Midbrain (tissue), 1 donor: ENCODE data around the gene GCLC.

Experiments
- DNase-seq: peaks from one replicate; lab custom pipeline; 2025; lab: John Stamatoyannopoulos, UW

GCLC gene

GRCh38 chr6:53524455-53524815 is 20.5 kb downstream of the GCLC start:
- no peak for DNase-seq

- DNase-seq, result no peak
These were observed 21.1 kb downstream of the GCLC start for GRCh38 chr6:53523511-53524454.

GRCh38 chr6:53520320-53520928 is 24.5 kb downstream of the GCLC start:
- no peak for DNase-seq

DNA sequence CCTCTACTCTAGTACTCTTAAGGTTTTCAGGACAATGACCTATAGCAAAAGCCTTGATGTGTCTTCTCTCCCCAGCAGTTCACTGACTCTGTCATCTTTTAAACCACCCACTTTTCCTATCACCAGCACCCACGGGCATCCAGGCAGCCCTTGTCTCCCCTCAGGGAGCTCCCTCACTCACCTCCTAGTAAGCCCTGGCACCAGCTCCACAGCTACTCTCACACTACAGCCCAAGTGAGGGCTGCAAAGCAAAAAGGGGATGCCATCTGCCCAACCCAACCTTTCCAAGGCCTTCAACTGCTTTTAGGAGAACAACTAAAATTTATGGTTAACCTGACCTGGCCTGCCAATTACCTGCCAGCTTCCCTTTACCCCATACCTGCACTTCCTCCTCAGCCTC is 26.0 kb downstream of the GCLC start:
- DNase-seq, result no peak

DNA sequence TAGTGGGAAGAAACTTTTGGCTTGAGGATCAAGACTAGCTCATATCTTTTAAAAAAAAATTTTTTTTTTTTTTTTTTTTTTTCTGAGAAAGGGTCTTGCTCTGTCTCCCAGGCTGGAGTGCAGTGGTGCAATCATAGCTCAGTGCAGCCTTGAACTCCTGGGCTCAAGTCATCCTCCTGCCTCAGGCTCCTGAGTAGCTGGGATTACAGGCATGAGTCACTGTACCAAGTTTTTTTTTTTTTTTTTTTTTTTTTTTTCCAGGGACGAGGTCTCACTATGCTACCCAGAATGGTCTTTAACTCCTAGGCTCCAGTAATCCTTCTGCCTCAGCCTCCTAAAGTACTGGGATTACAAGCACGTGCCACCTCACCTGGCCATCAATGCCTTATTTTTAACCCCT is 27.9 kb downstream of the GCLC start:
- no peak for DNase-seq

DNA sequence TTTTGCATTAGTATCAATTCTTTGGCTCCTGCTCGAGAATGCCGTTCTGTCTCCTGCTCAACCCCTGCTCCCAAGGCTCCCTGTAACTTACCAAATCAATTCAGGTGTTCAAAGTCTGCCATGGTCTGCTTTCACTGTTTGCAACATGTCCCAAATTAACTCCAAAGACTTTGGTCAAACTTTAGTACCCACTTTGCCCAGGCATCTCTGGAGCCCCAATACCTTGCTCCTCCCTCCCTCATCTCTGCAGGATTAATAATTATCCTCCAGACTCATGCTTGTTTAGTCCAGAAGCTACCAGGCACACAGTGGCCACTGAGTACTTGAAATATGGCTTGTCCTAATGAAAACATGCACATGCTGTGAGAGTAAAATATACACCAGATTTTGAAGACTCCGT is 30.2 kb downstream of the GCLC start:
- no peak for DNase-seq

GRCh38 chr6:53513519-53513966 is 31.4 kb downstream of the GCLC start:
- DNase-seq, result no peak

DNA sequence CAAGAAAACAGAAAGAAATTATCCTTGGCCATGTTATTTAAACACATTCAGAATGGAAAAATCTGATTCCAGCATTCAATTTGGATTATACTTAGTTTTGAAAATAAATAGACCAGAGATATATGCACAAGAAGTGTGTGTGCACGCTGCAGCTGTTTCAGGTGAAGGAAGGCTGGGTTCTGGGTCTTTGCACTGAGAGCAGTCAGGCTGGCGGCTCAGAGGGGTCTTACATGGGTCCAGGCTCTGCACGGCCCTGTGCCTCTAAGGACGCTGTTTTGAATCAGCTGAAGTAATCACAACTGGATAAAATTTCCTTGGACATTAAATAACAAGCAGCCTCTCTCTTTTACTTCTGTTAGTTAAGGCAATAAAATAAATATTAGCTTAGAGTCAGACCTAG is 31.8 kb downstream of the GCLC start:
- no peak for DNase-seq

GRCh38 chr6:53512626-53513025 is 32.3 kb downstream of the GCLC start:
- DNase-seq, result no peak

- no peak for DNase-seq
These were observed 34.2 kb downstream of the GCLC start for GRCh38 chr6:53510746-53511145.

GRCh38 chr6:53506872-53507271 is 38.0 kb downstream of the GCLC start:
- no peak for DNase-seq

GRCh38 chr6:53504512-53504911 is 40.4 kb downstream of the GCLC start:
- no peak for DNase-seq

DNA sequence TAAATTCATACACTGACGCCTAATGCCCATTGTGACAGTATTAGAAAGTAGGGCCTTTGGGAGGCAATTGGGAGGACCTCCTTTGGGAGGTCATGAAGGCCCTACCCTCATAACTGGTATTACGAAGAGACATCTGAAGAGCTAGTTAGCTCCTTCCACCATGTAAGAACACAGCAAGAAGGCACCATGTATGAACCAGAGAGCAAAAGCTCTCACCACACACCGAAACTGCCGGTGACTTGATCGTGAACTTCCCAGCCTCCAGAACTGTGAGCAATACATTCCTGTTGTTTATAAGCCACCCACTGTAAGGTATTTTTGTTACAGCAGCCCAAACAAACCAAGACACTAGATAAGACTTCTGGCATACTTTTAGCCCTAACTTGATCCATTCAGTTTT is 41.8 kb downstream of the GCLC start:
- no peak for DNase-seq

- DNase-seq, result no peak
These were observed 43.5 kb downstream of the GCLC start for GRCh38 chr6:53501432-53501831.

DNA sequence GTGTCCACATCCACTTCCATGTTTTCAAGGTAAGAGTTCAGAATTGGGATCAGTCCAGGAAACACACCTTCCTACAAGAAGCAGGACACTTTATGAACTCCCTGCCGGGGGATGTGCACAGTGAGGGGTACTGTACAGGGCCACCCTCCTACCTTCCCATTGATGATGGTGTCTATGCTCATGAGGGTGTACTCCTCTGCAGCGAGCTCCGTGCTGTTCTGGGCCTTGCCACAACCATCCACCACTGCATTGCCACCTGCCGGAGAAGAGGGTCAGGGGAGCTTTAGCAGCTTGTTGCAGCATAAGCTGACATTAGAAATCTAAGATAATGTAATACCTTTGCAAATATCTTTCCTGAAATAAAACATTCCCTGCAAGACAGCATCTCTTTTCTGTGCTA is 44.8 kb downstream of the GCLC start:
- no peak for DNase-seq

DNA sequence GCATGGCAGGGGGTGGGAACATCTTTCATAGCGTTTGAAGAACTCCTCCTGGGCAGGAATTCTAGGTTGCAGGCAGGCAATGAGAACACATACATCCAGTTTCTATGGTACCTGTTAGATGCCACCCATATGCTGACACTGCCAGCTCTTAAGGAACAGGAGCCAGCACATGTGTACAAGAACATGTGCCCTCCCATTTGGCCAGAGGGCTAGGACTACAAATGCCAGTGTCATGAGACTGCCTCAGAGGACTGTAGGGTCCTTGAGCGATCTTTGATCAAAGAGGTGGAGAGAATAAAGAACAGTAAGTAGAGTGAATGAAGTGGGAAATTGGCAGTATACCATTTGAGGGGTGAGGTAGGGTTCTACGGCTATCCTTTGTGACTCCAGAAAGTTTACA is 45.8 kb downstream of the GCLC start:
- DNase-seq, result no peak

DNA sequence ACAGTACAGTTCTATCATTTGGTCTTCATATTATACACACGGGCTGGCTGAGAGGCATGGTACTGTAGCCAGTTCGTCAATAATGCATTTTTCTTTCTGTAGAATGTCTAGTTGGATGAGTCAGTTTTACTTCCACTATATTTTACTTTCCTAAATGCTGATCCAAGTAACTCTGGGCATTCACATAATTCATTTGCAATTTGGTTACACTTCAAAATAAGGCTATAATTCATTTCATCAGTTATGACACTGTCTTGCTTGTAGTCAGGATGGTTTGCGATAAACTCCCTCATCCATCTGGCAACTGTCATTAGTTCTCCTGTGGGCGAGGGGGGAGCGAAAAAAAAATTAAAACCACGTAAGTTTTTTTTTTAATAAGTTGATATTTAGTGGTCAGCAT is 46.3 kb downstream of the GCLC start:
- no peak for DNase-seq

DNA sequence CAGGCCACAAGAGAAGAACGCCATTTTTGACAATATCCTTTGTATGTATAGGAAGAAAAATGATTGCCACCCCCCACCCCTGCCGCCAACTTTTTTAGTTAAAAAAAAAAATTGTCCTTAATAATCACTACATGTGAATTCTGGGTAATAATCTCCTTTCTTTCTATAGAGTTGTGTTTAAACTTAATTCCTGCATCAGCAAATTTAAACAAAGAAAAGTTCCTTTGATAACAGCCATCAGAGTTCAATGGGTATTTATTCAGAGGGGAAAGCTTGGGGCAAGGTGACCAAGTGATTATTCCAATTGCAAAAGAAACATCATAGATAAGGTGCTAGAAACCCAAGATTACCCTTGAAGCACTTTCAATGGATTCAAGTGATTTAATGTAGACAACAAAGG is 47.0 kb downstream of the GCLC start:
- DNase-seq, result no peak

DNA sequence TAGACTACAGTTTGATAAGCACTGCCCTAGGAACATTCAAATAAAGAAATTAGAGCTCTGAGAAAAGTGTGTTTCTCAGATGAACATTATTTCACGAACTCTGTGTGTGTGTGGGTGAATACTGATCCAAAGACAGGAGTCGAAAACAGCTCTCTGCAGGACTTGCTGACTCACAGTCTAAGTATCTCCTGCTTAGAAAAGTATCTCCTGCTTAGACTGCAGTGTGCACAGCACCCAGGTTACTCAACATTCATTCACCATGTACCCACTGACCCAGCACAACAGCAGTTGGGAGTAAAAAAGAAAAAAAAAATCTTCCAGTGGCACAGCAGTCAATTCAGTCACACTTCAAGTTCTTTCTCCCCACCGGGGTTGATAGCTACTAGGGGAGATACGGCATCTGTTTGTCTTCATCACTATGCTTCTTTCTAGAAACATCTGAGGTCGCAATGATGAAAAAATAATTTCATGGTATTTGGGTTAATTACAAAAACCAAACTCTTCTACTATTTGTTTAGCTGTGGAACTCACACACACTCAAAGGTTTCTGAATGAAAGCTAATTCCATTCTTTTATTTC is 48.0 kb downstream of the GCLC start:
- DNase-seq, result no peak

DNA sequence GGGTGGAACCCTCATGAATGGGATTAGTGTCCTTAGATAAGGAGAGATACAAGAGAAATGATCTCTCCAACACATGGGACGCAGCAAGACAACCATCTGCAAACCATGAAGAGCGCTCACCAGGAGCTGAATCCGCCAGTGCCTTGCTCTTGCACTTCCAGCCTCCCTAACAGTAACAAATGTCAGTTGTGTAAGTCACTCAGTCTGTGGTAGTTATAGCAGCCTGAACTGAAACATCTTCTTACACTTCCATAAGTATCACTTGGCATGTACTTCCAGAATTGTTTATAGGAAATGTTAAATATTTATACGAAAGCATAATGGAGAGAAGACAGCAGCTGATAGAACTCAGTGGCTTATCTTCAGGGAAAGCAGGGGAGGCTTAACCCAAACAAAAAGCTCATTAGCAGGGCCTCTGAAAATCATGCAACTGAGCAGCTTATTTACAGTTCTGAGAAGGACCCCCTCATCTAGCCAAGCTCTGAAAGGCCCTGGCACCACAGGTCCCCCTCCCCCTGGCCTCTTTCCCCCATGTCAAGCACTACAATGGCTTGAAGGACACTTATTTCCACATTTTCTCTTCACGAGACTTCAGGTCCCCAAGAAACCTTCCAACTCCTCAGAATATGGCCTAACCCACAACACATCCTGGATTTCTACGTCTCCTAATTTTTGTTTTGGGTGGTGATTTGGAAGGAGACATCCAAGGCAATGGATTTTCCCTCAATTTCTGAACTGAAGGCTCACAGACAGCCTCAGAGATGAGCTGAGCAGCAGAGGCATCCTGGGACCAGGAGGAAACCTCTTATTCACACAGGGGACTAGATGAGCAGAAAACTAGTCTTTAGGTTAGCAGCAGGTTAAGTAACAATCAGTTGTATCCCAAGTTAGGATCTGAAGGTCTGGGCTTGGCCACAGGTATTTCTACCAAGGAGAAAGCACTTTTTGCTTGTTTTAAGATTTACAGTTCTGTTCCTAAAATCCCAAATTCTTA is 49.1 kb downstream of the GCLC start:
- no peak for DNase-seq

DNA sequence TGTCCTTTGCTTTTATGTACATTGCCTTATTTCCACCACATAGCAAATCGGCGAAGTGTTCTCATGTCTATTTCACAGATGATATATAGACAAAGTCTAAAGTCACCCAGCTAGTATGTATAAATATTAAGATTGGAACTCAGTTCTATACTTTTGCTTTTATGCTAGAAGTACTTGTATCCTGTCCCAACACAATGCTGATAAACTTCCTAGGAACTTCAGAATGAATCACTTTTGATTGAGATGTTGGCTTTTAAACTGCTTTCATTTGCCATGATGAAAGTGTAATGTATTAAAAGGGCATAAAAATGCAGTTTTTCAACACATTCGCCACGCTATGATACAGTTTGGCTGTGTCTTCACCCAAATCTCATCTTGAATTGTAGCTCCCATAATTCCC is 50.8 kb downstream of the GCLC start:
- no peak for DNase-seq

DNA sequence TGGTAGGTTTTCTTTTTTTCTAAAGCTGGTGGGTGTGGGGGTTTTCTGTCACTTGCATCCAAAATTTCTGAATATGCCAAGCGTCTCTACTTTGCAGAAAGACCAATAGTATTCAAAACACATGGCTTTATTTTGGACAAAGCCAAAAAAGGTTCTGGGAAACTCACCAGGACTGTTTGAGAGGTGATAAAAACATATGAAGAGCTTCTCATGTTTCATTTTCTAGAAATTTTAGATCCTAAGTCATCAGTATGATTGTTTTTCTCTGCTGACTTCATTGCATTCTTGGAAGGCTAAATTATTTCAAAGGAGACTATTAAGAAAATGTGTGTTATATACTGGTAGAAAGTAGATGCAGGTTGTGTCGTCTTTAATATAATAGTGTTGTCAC is 51.3 kb downstream of the GCLC start:
- no peak for DNase-seq
